A549 (cell line): ENCODE data around the gene SLC1A2. TPM values are rescaled to one million over a fixed set of nuclear protein-coding genes. Genes with fewer than 3 reads are reported as not detected.

ENCODE experiments used
- ATAC-seq, 2 experiments: fragments of 200-7000 bp in 1 of 2; fragments of >200 bp in 1 of 2; cut with Nextera tagmentation in 1 of 2; cut with Tn5 transposase in 1 of 2; 3 replicates each; pipeline versions ENCODE4 v1.8.0 to v1.9.1; 2018 to 2020; ENCODE audit warnings: mild to moderate bottlenecking in 1 of 2, moderate library complexity in 1 of 2
- CTCF ChIA-PET: fragments of 300-600 bp; sonication (Branson Sonifier 250); formaldehyde crosslinking; extraction: SDS; loops from one replicate; lab custom pipeline; 2021; ENCODE audit warnings: antibody characterized with exemption, inconsistent platforms; lab: Yijun Ruan, JAX
- POLR2A ChIA-PET: fragments of 350-600 bp; formaldehyde crosslinking; extraction: SDS; loops from one replicate; lab custom pipeline; 2021; ENCODE audit warnings: antibody characterized with exemption, inconsistent platforms; lab: Yijun Ruan, JAX
- DNase-seq, 2 experiments: peaks; one replicate each; pipeline versions ENCODE4 v3.0.0 to v3.0.0-alpha.2; 2011 to 2016; ENCODE audit warnings: low read depth in 1 of 2, low spot score in 1 of 2
- FAIRE-seq: peaks from 2 replicates; lab custom pipeline; 2011; peaks lifted over from hg19 to GRCh38; lab: Jason Lieb, UNC
- H3K27ac ChIP-seq, 2 experiments: fragments of >200 bp; sonication (Bioruptor Twin); formaldehyde crosslinking; 3 replicates each; pipeline ENCODE4 v1.5.1; 2016 to 2017
- H3K4me1 ChIP-seq: fragments of >200 bp; sonication (Bioruptor Twin); formaldehyde crosslinking; 3 replicates; pipeline ENCODE4 v1.6.1; 2016
- H3K4me2 ChIP-seq: fragments of >200 bp; sonication (Bioruptor Twin); formaldehyde crosslinking; 3 replicates; pipeline ENCODE4 v1.6.1; 2016
- H3K4me3 ChIP-seq: fragments of >200 bp; sonication (Bioruptor Twin); formaldehyde crosslinking; 3 replicates; pipeline ENCODE4 v1.5.1; 2016
- H3K9me3 ChIP-seq: fragments of >200 bp; sonication (Bioruptor Twin); formaldehyde crosslinking; 3 replicates; pipeline ENCODE4 v1.6.1; 2016
- BHLHE40 ChIP-seq: IDR thresholded peaks from 2 replicates; pipeline ENCODE4 v1.6.1; 2012; ENCODE audit warnings: low read depth, low read length, inconsistent platforms
- CBX2 ChIP-seq: fragments of 200-600 bp; sonication (generic); IDR thresholded peaks from 2 replicates; pipeline ENCODE4 v1.6.1; 2016; ENCODE audit warnings: low read depth, mild to moderate bottlenecking, borderline replicate concordance
- CEBPB ChIP-seq, 2 experiments: fragments of >200 bp in 1 of 2; sonication (Bioruptor Twin) in 1 of 2; formaldehyde crosslinking in 1 of 2; IDR thresholded peaks; 2 replicates each; pipeline ENCODE4 v1.6.1; 2012 to 2016
- EHF ChIP-seq: fragments of 250-450 bp; sonication (Bioruptor Pico); IDR thresholded peaks from 2 replicates; pipeline ENCODE4 v1.5.0; 2020; ENCODE audit warnings: mild to moderate bottlenecking
- EHMT2 ChIP-seq: fragments of 200-600 bp; sonication (generic); IDR thresholded peaks from 2 replicates; pipeline ENCODE4 v1.6.1; 2016; ENCODE audit warnings: antibody characterized with exemption, low read depth, mild to moderate bottlenecking, moderate library complexity
- FOSL2 ChIP-seq, 2 experiments: fragments of 450-650 bp in 1 of 2; fragments of >200 bp in 1 of 2; sonication (Bioruptor Twin) in 1 of 2; formaldehyde crosslinking; IDR thresholded peaks; 2 replicates each; pipeline versions ENCODE4 v1.5.0 to v1.6.1; 2016 to 2020; ENCODE audit warnings: mild to moderate bottlenecking in 1 of 2, moderate library complexity in 1 of 2
- FOXS1 ChIP-seq: fragments of 250-450 bp; sonication (Bioruptor Pico); IDR thresholded peaks from 2 replicates; pipeline ENCODE4 v1.5.0; 2020; ENCODE audit warnings: mild to moderate bottlenecking, moderate library complexity
- HOXB13 ChIP-seq: fragments of 250-450 bp; sonication (Bioruptor Pico); IDR thresholded peaks from 2 replicates; pipeline ENCODE4 v1.5.0; 2020; ENCODE audit warnings: low read depth, mild to moderate bottlenecking, moderate library complexity
- JUN ChIP-seq, 2 experiments: fragments of >200 bp; sonication (Bioruptor Twin); formaldehyde crosslinking; IDR thresholded peaks; 2 replicates in 1 of 2; 3 replicates in 1 of 2; pipeline ENCODE4 v1.6.1; 2016 to 2017
- JUNB ChIP-seq: fragments of >200 bp; sonication (Bioruptor Twin); formaldehyde crosslinking; IDR thresholded peaks from 2 replicates; pipeline ENCODE4 v1.6.1; 2016
- KDM1A ChIP-seq: fragments of 200-600 bp; sonication (generic); IDR thresholded peaks from 2 replicates; pipeline ENCODE4 v1.6.1; 2016; ENCODE audit warnings: low read depth, mild to moderate bottlenecking
- KDM5A ChIP-seq: fragments of 200-600 bp; sonication (generic); IDR thresholded peaks from 2 replicates; pipeline ENCODE4 v1.6.1; 2016; ENCODE audit warnings: antibody characterized with exemption, mild to moderate bottlenecking
- MYC ChIP-seq: IDR thresholded peaks from 2 replicates; pipeline ENCODE4 v1.6.1; 2012; ENCODE audit warnings: mild to moderate bottlenecking, inconsistent platforms, low read length, improper control_type of control experiment, borderline replicate concordance
- NPAS2 ChIP-seq: fragments of 250-450 bp; sonication (Bioruptor Pico); IDR thresholded peaks from 2 replicates; pipeline ENCODE4 v1.8.0; 2022; ENCODE audit warnings: mild to moderate bottlenecking, moderate library complexity, borderline replicate concordance
- PHF8 ChIP-seq: fragments of 200-600 bp; sonication (generic); IDR thresholded peaks from 2 replicates; pipeline ENCODE4 v1.6.1; 2016; ENCODE audit warnings: low read depth, mild to moderate bottlenecking, antibody characterized with exemption, moderate library complexity, borderline replicate concordance
- POLR2A ChIP-seq: IDR thresholded peaks from 2 replicates; pipeline ENCODE4 v1.6.1; 2012; ENCODE audit warnings: mild to moderate bottlenecking, low read length
- POLR2AphosphoS2 ChIP-seq: conservative IDR thresholded peaks from 2 replicates; pipeline ENCODE4 v1.6.1; 2012; ENCODE audit warnings: low read length, improper control_type of control experiment, inconsistent platforms
- RCOR1 ChIP-seq: fragments of 150-350 bp; IDR thresholded peaks from 2 replicates; pipeline ENCODE4 v1.6.1; 2014; ENCODE audit warnings: antibody characterized with exemption, low read length, low read depth
- SMC3 ChIP-seq: fragments of >200 bp; sonication (Bioruptor Twin); formaldehyde crosslinking; IDR thresholded peaks from 3 replicates; pipeline ENCODE4 v1.6.1; 2018; ENCODE audit warnings: inconsistent platforms
- TFCP2L1 ChIP-seq: fragments of 250-450 bp; sonication (Bioruptor Pico); IDR thresholded peaks from 2 replicates; pipeline ENCODE4 v1.5.0; 2021; ENCODE audit warnings: mild to moderate bottlenecking
- TP53 ChIP-seq: fragments of 250-450 bp; sonication (Bioruptor Pico); IDR thresholded peaks from 2 replicates; pipeline ENCODE4 v1.5.0; 2021; ENCODE audit warnings: mild to moderate bottlenecking, moderate library complexity
- ZFP36 ChIP-seq: fragments of 450-650 bp; IDR thresholded peaks from 2 replicates; pipeline ENCODE4 v1.6.1; 2014; ENCODE audit warnings: borderline replicate concordance; ENCODE audit not compliant: partially characterized antibody
- WGBS: methylation state at CpG from one replicate; pipeline ENCODE4 v1.1.6; 2017; ENCODE audit errors: missing lambda C conversion rate; 5-methylcytosine and 5-hydroxymethylcytosine counted together
- polyA plus RNA-seq, 4 experiments: library from polyadenylated mRNA; depleted of rRNA in 3 of 4; stranded (reverse); fragments of >200 nt; fragmentation: RNase III in 1 of 4; extraction: RNeasy Plus Mini Kit Qiagen cat#74134 plus additional on column Dnase treatment in 1 of 4; gene quantifications; 2 replicates in 3 of 4; 3 replicates in 1 of 4; pipeline ENCODE4 v1.2.3, GENCODE V29; 2011 to 2017
- TF ChIP-seq, protein P1 (sequence below): fragments of >200 bp; sonication (Bioruptor Twin); formaldehyde crosslinking; IDR thresholded peaks from 3 replicates; pipeline ENCODE4 v1.5.1; 2016
- TF ChIP-seq, protein P2 (sequence below): fragments of 200-600 bp; sonication (generic); IDR thresholded peaks from 2 replicates; pipeline ENCODE4 v1.6.1; 2016; ENCODE audit warnings: antibody characterized with exemption, mild to moderate bottlenecking, moderate library complexity
- TF ChIP-seq, protein P3 (sequence below): fragments of 450-650 bp; IDR thresholded peaks from 2 replicates; pipeline ENCODE4 v1.6.1; 2014; ENCODE audit warnings: antibody characterized with exemption
- TF ChIP-seq, protein P4 (sequence below): fragments of 250-450 bp; sonication (Bioruptor Pico); IDR thresholded peaks from 2 replicates; pipeline ENCODE4 v1.5.0; 2020; ENCODE audit warnings: low read depth, mild to moderate bottlenecking, moderate library complexity

SLC1A2 gene
- polyA plus RNA-seq, 2 of the 4 experiments (the other 2 are of a cell fraction): 0.01 to 0.14 TPM

DNA sequence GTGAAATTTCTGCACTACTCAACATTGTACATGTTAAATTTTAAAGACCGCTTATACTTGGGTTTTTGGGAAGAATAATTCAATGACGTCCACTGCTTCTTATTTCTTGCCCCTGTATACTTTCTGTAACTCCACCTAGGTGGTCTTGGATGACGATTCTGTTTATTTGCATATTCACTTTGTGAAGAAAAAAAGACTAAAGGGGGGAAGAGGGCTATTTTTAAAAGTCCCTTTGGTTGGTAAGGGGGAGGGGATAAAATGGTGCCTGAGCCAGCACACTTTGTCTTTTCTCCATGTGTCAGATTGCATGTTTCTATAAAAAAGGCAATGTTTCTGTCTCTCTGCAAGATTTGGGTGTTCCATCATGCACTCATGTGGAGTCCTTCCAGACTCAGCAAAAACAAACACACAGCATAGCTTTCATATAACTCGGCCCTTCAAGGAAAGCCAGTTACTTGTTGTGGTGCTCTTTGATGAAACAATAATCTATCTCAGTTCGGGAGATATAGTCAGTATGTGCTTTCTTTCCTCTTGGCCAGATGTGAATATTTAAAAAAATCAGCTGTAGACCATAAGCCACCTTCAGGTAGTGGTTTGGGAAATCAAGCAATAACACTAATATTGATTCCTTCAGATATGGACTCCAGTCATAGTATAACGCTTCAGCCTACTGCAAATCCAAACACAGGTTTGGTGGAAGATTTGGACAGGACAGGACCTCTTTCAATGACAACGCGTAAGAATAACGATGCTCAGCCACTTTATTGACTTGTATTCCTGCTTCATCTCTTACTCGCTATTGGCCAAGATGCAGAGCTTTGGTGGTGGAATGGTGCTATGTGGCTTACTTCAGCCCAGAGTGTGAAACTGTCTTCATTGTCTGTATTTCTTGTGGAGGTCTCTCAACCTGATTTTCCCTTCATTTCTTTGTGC lies 211.6 kb downstream of the SLC1A2 start:
- DNase-seq (no peak), FAIRE-seq (no peak), ATAC-seq (no peak)
- ChIA-PET POLR2A (no interaction called here), CTCF (interaction anchor here (0.6 kb wide), 1 partner anchor 36 kb away, joined by 5 read pairs; no protein-coding TSS in a partner anchor)
- TF ChIP-seq JUNB (no peak), POLR2A (no peak), CBX2 (no peak), JUN (IDR thresholded peaks at IDR 0.05) (no peak), TP53 (CRISPR knock-in tag) (no peak), POLR2AphosphoS2 (no peak), PHF8 (no peak), CEBPB (IDR thresholded peaks at IDR 0.05) (no peak), NPAS2 (CRISPR knock-in tag) (no peak), MYC (no peak)
- TF ChIP-seq, protein P1, sequence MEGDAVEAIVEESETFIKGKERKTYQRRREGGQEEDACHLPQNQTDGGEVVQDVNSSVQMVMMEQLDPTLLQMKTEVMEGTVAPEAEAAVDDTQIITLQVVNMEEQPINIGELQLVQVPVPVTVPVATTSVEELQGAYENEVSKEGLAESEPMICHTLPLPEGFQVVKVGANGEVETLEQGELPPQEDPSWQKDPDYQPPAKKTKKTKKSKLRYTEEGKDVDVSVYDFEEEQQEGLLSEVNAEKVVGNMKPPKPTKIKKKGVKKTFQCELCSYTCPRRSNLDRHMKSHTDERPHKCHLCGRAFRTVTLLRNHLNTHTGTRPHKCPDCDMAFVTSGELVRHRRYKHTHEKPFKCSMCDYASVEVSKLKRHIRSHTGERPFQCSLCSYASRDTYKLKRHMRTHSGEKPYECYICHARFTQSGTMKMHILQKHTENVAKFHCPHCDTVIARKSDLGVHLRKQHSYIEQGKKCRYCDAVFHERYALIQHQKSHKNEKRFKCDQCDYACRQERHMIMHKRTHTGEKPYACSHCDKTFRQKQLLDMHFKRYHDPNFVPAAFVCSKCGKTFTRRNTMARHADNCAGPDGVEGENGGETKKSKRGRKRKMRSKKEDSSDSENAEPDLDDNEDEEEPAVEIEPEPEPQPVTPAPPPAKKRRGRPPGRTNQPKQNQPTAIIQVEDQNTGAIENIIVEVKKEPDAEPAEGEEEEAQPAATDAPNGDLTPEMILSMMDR: no peak
- Histone ChIP-seq H3K4me3 (no peak overlapping the region), H3K4me2 (no peak overlapping the region), H3K27ac (no peak overlapping the region), H3K4me1 (peaks cover 8% of the 10 kb centered on the region), H3K9me3 (peaks cover 3% of the 10 kb centered on the region; the same call in 1 of the 3 replicates)
- WGBS: 91% methylated on average over 10 of the region's 10 CpGs

DNA sequence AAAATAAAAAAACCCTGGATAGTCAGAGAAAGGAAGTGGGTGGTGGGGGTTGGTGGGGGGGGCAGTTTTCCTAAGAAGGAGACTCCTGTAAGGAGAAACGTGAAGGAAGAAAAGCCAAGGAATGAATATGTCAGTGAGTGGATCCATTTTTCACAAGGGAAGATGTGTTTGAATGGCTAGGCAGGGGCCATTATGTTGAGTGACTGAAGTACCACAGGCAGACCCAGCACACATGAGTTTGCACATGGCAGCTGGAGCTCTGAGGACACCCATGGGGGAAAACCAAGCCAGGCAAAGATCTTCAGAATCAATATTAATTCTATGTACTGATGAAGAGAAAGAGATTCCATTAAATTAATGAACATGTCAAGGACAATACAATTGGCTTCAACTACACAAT lies 212.7 kb downstream of the SLC1A2 start:
- ATAC-seq (no peak), DNase-seq (no peak), FAIRE-seq (no peak)
- H3K4me2 ChIP-seq: no peak overlapping the region
- H3K9me3 ChIP-seq: peaks cover 3% of the 10 kb centered on the region; the same call in 1 of the 3 replicates
- POLR2A ChIA-PET: no interaction called here
- TF ChIP-seq MYC (no peak), ZFP36 (no peak), FOSL2 (IDR thresholded peaks at IDR 0.05) (no peak), FOSL2 (CRISPR knock-in tag; IDR thresholded peaks at IDR 0.05) (no peak), EHMT2 (no peak), TFCP2L1 (CRISPR knock-in tag) (no peak), KDM1A (no peak), BHLHE40 (no peak), KDM5A (no peak), RCOR1 (no peak), TP53 (CRISPR knock-in tag) (no peak), EHF (CRISPR knock-in tag) (no peak), FOXS1 (CRISPR knock-in tag) (no peak), HOXB13 (CRISPR knock-in tag) (no peak), JUNB (no peak), SMC3 (no peak), POLR2AphosphoS2 (no peak)
- TF ChIP-seq, protein P2, sequence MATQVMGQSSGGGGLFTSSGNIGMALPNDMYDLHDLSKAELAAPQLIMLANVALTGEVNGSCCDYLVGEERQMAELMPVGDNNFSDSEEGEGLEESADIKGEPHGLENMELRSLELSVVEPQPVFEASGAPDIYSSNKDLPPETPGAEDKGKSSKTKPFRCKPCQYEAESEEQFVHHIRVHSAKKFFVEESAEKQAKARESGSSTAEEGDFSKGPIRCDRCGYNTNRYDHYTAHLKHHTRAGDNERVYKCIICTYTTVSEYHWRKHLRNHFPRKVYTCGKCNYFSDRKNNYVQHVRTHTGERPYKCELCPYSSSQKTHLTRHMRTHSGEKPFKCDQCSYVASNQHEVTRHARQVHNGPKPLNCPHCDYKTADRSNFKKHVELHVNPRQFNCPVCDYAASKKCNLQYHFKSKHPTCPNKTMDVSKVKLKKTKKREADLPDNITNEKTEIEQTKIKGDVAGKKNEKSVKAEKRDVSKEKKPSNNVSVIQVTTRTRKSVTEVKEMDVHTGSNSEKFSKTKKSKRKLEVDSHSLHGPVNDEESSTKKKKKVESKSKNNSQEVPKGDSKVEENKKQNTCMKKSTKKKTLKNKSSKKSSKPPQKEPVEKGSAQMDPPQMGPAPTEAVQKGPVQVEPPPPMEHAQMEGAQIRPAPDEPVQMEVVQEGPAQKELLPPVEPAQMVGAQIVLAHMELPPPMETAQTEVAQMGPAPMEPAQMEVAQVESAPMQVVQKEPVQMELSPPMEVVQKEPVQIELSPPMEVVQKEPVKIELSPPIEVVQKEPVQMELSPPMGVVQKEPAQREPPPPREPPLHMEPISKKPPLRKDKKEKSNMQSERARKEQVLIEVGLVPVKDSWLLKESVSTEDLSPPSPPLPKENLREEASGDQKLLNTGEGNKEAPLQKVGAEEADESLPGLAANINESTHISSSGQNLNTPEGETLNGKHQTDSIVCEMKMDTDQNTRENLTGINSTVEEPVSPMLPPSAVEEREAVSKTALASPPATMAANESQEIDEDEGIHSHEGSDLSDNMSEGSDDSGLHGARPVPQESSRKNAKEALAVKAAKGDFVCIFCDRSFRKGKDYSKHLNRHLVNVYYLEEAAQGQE: no peak
- TF ChIP-seq, protein P3, sequence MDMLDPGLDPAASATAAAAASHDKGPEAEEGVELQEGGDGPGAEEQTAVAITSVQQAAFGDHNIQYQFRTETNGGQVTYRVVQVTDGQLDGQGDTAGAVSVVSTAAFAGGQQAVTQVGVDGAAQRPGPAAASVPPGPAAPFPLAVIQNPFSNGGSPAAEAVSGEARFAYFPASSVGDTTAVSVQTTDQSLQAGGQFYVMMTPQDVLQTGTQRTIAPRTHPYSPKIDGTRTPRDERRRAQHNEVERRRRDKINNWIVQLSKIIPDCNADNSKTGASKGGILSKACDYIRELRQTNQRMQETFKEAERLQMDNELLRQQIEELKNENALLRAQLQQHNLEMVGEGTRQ: no peak
- TF ChIP-seq, protein P4, sequence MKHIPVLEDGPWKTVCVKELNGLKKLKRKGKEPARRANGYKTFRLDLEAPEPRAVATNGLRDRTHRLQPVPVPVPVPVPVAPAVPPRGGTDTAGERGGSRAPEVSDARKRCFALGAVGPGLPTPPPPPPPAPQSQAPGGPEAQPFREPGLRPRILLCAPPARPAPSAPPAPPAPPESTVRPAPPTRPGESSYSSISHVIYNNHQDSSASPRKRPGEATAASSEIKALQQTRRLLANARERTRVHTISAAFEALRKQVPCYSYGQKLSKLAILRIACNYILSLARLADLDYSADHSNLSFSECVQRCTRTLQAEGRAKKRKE (CRISPR knock-in tag): no peak
- CTCF ChIA-PET: no interaction called here
- WGBS: 100% methylated on average over 1 of the region's 1 CpG
- no peaks in the 10 kb centered on the region for H3K4me1 ChIP-seq
- H3K27ac ChIP-seq: no peak overlapping the region
- no peak overlapping the region for H3K4me3 ChIP-seq
